Endometrial microvascular endothelial cells (primary cell): ENCODE data around the gene ARHGAP15. TPM values are rescaled to one million over a fixed set of nuclear protein-coding genes. Genes with fewer than 3 reads are reported as not detected.

ENCODE experiments used
- in situ Hi-C: cut with HindIII; loops from 2 replicates; pipeline ENCODE4 v1.10.0; 2017; ENCODE audit warnings: low sequenced_read_pairs, low pct_unique_long_range_greater_than_20kb; ENCODE audit errors: inconsistent ontology term
- total RNA-seq: library from RNA; depleted of rRNA; stranded (reverse); fragments of >200 nt; gene quantifications from one replicate; pipeline ENCODE4 v1.2.3, GENCODE V29; 2015; ENCODE audit errors: inconsistent ontology term

ARHGAP15 gene
- total RNA-seq, 1 donor from 2014 or later = not detected

DNA sequence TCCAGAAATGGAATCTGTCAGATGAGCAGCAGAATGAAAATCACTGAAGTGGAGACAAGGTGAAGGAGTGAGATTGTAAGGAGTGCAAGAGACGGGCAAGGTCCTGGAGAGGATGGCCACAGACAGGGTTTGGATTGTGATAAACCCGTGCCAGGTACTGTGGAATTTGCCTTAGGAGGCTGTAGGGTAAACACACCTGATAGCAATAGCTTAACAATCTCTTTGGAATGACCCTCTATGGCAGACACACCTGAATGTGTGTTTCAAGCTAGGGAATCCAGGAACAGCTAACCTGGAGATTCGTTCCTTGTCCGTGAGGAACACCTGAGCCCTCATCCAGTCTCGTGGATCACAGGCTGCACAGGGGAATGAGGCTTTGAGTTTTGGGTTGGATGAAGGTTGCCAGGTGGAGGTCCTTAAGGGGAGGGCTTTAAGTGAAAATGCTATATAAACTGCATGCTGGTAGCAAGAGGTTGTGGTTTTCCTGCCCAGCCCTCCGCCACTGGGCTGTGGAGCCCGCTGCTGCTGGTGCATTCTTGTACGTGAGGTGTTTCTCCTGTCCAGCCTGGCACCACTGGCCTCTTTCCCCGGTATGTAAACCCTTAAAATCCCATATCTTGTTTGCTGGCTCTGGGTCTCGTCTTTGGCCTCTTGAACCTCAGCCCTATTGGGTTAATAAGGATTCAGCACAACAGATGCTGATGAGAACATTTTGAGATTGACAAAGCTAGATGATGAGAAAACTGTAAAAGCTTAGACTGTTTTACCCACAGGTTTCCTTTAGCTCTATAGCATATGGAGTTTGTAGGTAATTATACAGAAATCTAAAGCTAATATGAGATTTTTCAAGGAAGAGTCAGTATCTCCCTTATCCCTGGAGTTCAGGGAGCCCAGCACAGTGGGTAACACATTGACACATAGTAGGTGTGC, 117.9 kb downstream of the ARHGAP15 start:
- in situ Hi-C loops = no loop called here

DNA sequence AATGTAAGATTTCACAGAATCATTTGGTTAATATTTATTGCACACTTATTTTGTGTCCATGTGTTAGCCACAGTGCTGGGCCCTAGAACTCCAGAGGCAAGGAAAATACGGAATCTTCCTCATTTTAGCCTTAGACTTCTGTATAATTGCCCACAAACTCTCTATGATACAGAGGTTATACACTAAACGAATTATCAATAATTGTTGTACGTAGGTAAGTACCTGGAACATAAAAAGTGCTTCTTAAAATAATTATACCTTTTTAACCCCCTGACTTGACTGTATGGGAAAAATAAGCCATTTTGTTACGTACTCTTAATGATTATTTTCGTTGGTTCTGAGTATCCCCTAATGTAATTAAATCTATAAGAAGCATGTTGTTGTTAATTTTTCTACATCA, 119.4 kb downstream of the ARHGAP15 start:
- in situ Hi-C loops = no loop called here

DNA sequence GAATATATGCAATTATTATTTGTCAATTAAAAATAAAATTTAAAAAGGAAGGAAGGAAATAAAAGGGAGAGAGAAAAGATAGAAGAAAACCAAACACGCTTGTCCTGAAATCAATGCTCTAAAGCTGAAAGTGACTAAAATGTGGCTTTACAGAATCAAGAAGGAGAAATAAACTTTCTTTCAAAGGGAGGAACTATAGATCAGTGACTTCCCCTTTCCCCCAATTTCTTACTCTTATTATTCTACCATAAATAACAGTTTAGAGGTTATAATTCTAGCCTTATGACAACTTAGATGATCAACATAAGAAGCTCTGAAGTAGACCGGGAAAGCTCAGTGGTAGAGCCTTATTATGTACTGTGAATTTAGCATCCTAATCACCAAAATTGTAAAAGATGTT, 122.5 kb downstream of the ARHGAP15 start:
- in situ Hi-C loops = no loop called here

DNA sequence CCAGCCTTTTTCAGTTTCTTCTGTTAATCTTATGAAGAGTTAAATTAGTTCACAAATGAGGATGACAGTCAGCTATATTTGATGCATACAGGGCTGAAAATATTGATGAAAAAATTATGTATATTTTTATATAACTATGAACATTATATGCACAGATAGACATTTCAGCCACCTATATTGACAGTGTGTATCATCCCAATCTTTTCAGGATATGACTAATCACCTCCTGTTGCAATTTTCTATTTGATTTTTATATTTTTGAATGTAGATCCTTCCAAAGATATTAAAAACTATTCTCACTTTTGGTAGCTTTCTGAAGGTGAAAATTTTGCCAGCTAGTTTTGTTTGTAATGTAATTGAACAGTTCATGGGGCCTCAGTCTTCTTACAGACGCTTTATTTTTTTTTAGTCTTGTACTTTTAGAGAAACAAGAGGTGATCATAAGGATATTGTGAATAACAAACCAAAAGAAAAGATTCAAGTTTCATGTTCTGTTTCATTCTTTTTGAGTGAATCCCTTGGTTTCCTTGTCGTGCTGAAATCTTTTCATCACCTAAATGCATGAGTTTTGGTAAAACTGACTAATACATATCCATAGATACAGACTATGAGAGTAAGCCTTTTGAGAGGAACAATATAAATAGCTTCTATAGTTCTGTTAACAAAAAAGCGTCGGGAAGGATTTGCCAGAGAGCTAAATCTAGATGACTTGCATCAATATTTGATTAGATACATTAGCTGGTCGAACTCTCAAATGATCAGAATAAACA, 123.1 kb downstream of the ARHGAP15 start:
- in situ Hi-C loops = no loop called here

DNA sequence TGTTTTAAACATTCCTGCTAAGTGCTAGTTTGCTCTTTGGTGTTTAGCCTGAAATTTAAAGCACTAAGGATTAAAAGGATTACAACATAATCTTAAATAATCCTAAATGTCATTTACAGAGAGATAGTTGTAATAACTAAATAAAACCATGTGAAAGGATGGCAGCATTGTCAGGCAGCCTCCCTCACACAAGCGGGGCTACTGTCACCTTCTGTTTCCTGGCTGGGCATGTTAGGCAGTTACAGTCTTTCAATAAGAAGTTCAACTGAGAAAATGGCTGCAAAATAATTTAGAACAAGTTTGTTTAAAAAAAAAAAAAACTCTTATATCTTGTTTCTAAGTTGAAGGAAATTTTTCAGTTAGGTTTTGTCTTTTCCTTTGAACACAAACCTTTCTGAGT, 124.9 kb downstream of the ARHGAP15 start:
- in situ Hi-C loops = no loop called here

DNA sequence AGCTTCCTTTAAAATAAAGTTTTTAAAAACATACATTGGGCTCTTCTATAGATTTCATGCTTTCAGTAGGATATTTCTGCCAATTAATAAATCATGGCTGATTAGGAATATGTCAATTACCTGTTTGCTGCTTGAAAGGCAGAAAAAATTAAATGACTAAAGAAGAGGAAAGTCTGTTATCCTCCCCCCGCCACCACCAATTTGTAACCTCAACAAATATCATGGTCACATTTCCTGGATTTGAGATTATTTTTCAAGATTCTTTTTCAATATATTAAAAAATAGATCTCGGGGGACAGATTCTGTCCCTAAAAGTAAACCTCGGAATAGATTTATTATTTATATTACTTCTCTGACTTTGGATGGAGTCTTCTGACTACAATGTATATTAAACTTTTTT, 125.9 kb downstream of the ARHGAP15 start:
- in situ Hi-C loops = no loop called here

DNA sequence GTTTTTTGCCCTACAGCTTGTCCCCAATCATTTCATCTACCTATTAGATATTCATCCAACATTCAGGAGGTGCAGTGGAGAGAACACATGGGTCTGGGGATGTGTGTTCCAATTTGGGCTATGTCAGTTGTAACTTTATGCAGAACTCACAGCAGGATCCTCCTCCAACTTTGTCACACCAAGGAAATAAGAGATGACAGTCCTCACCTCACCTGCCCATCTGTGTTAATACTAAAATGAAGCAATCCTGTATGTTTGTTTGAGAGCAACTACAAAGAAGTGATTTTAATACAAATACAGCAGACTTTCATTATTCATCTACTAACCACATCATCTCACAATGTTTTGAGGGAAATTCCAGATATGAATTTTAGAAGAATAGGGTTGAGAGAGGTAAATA, 126.7 kb downstream of the ARHGAP15 start:
- in situ Hi-C loops = no loop called here

DNA sequence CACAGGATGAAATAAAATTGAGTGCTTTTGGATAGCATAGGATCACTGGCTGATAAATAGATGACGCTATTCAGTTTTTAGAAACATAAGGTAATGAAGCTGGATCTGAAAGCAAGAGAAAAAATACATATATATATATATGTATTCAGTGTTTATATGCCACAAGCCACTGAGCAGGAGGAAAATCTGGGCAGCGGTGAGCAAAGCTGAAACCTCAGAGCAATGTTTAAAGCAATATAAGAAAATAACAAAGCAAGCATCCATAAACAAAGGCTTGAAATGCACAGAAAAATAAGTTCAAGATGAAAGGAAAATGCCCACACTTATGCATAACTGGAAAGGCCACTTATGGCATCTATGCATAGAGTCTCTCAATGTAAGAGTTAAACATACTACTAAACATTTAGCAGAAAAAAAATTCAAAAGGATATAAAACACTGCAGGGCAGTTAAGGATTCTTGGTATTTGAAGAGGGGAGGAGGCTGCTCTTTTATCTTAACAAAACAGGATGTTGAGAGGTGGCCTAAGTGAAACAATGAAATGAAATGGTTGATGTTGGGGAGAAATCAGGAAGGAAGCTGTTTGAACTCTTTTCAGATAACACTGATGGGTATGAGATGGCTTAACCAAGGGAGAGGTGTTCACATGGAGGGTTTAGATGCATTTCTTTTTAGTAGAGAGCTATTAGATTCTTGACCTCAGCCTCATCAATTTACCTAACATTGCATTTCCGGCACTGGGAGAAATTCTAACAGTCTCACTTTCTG, 129.1 kb downstream of the ARHGAP15 start:
- in situ Hi-C loops = no loop called here

DNA sequence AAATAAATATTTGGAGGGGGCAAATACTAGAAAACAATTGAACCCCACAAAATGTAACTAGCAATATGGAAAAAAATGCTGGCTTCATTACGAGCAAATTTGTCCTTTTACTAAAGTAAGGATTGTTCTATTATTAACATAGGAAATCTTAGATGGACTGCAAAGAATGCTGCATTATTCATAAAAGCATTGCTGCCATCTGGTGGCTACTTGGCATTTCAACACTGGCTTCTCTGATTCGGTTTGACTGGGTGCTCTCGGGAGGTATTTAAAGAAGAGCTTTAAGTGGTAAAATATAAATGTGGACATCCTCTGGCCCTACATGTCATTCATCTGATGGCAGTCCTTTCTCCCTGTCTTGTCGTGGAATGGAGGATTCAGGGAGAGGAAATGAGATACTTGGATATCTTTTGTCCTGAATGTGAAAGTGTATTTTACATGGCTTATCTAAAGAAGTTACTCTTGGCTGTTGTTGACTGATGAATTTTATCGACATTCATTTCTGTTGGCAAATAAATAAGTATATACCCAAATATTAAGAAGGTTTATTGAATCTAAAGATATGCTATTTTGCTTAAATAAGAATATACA, 130.2 kb downstream of the ARHGAP15 start:
- in situ Hi-C loops = no loop called here

DNA sequence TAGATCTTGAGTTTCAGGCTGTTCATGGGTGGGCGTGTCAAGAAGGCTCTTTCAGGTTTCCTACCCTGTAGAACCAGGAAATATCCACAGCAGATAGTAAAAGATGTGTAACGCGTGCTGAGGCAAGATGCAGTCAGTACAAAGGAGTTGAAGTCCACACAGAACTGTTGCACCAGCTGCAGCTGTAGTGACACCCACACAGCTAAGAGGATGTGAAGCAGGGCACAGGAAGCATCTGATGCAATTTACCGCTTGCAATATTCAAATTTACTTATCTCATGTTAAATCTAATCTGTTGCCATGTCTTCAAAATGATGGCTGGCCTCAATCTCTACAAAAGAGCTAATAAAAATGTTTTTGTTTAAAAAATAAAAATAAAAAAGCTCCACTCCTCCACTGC, 132.8 kb downstream of the ARHGAP15 start:
- in situ Hi-C loops = no loop called here

DNA sequence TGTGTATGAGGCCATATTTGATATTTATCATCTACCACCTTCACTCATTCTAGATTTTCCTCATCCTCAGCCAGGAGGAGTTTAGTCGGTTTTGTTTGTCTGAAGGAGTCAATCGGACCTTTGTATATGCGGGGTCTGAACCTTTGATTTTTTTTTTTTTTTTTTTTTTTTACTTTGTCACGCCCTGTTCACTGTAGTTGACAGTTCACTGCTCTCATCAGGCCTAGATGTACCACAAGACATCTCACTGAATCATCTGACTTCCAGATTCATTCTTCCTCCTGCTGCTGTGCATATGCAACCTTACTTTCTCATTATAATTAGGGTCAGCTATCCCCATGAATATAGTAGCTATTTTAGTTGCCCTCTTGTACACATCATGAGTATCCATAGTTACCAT, 133.2 kb downstream of the ARHGAP15 start:
- in situ Hi-C loops = no loop called here

DNA sequence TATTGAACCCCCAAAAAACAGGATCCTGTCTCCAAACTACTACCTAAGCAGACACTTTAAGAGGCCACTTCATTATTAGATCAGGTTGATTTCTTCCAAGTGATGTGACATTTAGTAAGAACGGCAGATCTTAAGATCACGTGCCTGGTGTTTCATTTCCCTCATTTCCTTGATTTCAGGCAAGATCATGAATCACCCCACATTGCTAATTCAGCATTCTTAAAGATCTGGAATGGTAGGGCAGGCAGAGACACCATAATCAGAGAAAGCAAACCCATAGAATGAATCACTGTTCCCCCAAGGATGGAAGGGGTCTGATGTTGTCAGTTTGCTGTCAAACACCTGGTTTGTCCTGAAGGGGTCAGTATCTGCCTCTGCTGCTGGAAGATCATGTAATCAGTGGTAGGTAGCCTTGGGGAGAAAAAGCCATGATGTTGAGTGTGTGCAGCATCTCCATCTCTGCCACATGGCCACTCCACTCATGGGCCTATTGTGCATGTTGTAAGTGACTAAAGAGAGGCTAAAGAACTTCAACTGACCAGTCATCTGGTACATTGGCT, 133.9 kb downstream of the ARHGAP15 start:
- in situ Hi-C loops = no loop called here

DNA sequence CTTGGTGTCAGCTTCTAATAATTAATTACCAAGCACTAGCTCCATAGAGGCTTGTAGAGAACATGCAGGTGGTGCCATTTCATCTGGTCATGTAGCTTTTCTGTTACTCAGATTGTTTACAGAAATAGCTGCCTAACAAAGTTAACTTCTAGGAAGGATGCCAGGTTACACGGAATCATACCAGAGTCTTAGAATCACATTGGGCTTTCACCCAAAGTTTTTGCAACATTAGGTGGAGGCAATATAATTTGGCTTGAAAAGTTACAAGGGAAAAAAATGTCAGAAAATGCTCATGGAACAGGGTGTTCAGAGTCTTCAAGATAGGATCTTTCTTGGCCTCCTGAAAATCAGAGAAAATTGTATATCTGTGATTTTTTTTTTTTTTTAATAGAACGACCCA, 135.6 kb downstream of the ARHGAP15 start:
- in situ Hi-C loops = no loop called here

DNA sequence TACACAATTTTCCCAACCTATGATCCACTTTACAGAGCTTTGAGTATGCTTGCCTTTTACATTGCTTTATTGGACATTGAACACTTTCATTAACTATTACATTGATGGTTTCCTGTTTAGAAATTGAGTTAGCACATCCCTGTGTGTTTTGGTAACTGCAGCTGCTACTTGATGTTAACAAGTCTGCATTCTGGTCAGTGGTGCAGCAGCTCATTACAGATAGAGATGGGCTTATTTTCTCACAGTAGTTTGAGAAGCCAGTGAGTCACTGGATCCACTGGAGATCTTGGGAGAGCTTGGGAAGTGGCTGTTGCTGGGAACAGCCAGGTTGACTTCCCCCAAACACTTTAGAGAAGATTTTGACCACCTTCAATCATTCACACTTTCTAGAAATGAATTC, 150.5 kb downstream of the ARHGAP15 start:
- in situ Hi-C loops = no loop called here

DNA sequence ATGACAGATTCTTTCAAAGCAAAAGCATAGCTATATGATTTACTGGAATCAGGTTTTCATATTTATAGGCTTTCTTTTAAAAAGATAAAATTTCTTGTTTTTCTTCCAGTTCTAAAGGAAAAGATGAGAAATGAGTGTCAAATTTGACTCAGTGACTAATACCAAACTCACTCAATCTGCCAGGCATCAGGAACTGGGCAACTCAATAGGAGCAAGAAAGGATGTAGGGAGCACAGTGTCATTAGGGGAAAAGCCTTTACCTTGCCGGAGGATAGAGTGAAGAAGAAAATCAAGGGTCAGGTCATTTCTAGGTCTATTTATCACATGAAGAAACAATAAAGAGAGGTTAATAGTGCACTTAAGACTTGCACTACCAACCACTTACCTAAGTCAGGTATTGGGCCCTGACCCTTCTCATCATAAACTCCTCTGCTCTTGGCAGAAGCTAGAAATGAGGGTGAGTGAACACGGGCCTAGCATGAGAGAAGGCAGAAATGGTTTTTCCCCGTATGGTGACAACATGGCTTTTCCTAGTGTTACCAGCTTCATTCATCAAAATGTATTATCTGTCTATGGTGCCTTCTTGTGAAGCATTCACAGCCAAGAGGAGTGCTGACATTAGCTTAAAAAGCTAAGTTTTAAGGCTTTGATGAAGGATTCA, 151.0 kb downstream of the ARHGAP15 start:
- in situ Hi-C loops = no loop called here

DNA sequence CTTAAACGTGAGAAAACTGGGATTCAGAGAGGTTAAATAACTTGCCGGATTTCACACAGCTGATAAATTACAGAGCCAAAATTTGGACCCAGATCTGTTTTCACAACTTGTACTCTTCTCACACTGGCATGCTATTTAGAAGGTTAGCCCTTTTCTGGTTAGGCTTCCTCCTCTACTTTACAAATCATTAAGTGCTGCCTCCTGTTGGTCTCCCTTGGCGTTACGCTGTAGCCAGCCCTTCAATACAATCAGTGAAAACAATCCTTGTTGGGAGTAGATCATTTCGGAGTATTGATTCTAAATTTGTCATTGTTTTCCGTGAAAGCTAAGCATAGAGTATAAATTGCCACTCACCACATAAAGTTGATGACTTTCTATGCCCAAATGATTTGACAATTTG, 153.5 kb downstream of the ARHGAP15 start:
- in situ Hi-C loops = no loop called here

DNA sequence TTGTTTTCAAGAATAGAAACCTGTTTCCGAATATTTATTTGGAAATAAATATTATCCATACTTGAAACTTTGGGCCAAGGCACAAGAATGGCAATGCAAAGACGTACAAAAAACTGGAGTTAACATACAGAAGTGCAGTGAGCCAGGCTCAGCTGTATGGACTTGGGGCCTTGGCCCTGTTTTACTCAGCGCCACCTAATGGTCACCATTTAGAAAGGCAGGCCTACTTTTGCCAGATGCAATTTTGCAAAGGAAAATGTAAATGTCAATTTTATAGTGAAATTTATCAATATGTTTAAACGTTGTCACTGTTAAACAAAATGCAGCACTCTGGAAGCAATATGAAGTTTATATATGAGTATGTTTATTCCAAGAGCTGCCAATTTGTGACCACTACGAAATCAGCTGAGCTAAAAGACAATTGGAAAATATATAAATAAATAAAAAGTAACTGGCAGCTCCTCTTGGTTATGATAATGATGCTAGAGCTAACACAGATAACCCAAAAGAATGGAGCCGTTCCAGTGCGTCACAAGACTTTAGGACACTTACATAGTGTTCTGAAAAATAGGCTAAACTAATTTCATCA, 155.0 kb downstream of the ARHGAP15 start:
- in situ Hi-C loops = no loop called here

DNA sequence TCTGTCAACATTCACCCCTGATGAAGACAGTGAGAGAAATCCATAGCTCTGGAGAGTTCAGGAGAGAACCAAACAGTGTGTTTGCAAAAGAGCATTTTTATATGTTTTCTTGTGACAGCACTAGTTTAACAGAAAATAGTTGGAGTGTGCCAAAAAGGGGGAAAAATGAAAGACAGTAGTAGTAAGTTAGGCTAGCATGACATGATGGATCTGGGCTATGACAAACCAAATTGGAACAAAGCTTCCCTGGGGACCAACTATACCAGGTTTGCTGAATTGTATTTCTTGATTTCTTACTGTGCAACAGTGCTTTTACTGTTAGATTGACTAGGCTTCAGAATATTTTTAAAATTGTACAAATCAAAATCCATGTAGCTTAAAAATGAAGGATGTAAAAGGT, 159.8 kb downstream of the ARHGAP15 start:
- in situ Hi-C loops = no loop called here
